Measurements from ENCODE around the gene GSX2.
A peak's percentile ranks its signal among the peaks of the same experiment; 100 is the strongest.
"Not testable (repeated sequence)": the region's sequence is repeated elsewhere in the genome, so short reads cannot be mapped to it uniquely, and the experiment has no call there.

The GSX2 gene

DNA sequence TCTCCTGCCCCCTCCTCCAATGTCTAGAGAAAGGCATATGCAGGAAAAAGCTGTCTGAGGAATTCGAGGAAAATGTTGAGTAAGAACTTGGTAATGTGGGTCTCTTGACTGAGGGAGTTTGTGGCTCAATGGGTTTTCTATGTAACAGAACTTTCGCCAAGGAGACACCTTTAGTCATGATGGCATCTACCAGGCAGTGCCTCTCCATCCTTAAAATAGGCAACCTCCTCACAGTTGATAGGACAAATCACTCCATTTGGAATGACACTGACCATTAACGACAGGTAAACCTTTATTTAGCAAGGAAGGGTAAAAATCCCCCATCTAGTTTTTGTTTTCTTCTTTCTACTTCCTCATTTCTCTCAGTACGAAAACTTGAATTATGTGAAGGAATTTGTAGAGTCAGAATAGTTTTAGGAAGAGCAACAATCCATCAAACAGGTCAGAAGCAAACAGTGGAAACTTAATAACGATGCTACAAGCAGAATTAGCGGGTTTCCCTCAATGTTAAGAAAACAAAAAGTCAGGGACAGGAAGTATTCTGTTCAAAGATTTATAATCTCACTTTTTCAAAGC, 2.7 kb downstream of the GSX2 start:
- H3K4me3 ChIP-seq (ENCODE audit: low read depth, low read length): no peak overlapping the region
- DNase-seq (ENCODE audit: low read depth): no peak
- TF ChIP-seq, protein P1, sequence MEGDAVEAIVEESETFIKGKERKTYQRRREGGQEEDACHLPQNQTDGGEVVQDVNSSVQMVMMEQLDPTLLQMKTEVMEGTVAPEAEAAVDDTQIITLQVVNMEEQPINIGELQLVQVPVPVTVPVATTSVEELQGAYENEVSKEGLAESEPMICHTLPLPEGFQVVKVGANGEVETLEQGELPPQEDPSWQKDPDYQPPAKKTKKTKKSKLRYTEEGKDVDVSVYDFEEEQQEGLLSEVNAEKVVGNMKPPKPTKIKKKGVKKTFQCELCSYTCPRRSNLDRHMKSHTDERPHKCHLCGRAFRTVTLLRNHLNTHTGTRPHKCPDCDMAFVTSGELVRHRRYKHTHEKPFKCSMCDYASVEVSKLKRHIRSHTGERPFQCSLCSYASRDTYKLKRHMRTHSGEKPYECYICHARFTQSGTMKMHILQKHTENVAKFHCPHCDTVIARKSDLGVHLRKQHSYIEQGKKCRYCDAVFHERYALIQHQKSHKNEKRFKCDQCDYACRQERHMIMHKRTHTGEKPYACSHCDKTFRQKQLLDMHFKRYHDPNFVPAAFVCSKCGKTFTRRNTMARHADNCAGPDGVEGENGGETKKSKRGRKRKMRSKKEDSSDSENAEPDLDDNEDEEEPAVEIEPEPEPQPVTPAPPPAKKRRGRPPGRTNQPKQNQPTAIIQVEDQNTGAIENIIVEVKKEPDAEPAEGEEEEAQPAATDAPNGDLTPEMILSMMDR (conservative IDR thresholded peaks at IDR 0.05; ENCODE audit: low read depth, low read length): no peak

DNA sequence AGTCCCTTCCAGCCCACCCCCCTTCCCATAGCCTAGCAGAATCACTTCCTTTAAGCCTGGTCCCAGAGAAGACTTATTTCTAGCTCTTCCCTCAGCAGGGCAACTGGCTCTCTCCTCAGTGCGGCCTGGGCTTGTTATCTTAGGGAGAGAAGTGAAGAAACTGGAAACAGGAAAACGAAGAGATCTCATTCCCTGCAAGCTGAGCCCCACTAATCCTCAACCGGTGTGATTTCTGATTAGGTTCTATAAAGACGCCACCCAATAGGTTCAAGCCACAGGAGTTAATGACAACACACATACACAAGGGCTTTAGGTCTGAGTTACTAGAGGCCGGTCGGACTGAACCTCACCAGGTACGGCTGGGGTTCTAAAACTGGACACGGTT, 3.2 kb downstream of the GSX2 start:
- TF ChIP-seq, protein P1 (conservative IDR thresholded peaks at IDR 0.05; ENCODE audit: low read depth, low read length): no peak
- peak; percentile 18 for DNase-seq (ENCODE audit: low read depth)
- H3K4me3 ChIP-seq (ENCODE audit: low read depth, low read length): peak overlapping the region; percentile 49

DNA sequence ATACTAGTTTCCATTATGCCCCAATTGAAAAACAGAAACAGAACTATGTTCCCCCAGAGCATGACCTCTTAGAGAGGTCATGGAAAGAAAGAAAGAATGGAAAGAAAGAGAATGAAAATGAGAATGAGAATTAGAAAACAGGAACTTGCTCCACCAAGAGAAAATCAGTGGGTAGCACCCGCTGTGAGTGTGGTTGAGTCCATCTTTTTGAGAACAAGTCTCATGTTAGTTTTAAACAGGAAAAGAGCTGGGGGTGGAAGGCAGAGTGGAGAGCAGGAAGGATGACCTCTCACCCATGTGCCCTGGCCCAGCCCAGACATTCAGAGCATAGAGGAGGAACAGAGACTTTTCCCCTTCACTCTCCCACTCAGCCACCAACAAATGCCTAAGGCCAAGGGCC, 4.9 kb downstream of the GSX2 start:
- TF ChIP-seq, protein P1 (conservative IDR thresholded peaks at IDR 0.05; ENCODE audit: low read depth, low read length): no peak
- H3K4me3 ChIP-seq (ENCODE audit: low read depth, low read length): no peak overlapping the region
- DNase-seq (ENCODE audit: low read depth): no peak

DNA sequence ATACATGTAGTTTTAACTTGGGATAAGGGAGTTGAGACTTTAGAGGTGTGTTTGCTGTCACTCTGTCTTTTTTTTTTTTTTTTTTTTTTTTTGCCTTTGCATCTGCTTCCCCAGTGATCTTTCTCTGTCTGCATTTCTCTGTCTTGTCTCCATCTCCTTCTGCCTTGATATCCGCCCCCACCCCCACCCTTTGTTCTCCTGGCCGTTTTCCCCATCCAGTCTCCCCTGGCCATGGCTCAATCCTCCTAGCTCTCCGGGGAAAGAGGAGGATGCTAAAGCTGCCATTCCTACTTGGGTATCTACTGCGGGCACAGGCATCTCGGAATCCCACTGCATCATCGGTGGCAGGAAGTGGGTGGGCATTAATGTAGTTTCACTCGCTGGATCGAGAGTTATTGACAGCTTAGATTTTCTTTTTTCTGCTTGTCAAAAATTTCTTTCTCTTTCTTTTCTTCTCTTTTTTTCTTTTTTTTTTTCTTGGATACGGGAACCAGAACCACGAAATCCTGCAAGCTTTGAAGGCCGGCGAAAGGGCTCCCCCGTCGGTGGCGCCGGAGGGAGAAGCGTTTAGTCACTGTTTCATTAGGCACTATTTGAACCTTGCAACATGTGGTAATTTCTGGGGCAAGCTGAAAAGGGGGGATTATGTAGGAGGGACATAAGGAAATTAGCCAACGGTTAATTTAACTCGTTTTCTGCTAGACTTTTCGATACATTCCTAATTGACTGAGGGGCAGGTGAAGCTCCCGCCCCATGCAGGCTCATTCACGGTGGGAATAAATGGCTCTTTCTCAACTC, 8.2 kb downstream of the GSX2 start:
- H3K4me3 ChIP-seq (ENCODE audit: low read depth, low read length): peak overlapping the region; percentile 42
- TF ChIP-seq, protein P1 (conservative IDR thresholded peaks at IDR 0.05; ENCODE audit: low read depth, low read length): peak; percentile 41
- DNase-seq (ENCODE audit: low read depth): no peak

DNA sequence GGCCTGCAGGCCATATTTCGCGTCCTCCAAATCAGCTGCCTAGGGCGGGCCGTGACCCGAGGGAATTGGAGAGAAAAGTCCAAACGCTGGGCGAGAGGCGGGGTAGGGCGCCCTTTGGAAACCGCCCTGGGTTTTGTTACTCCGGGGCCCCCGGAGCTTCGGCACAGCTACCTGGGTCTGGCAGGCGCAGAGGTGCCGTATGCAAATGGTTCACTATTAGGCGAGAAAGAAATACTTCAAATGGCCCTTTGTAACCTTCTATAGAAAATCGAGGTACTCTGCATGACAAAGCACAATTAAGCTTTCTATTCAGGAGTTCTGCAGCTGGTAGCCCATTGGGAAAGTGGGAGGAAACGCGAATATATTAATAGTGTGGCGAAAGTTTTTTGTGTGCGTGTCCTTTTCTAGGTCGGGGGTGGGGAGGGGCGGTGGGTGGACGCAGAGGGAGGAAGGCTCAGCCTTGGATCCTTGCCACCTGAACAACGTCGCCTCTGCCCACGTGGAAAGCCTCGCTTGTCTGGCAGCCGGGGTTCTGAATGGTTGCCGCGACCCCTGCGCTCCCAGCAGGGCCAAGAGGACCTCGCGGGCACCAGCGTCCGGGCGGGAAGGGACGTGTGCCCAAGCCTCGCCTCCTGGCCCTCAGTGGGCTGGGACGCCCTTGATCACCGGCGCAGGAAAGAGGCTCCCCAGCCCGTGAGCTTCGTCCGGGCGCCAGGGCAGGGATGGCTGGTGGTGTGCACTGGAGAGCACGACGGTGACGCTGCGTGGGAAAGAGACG, 9.5 kb downstream of the GSX2 start:
- peak overlapping the region; percentile 24 for H3K4me3 ChIP-seq (ENCODE audit: low read depth, low read length)
- no peak for DNase-seq (ENCODE audit: low read depth)
- TF ChIP-seq, protein P1 (conservative IDR thresholded peaks at IDR 0.05; ENCODE audit: low read depth, low read length): no peak

DNA sequence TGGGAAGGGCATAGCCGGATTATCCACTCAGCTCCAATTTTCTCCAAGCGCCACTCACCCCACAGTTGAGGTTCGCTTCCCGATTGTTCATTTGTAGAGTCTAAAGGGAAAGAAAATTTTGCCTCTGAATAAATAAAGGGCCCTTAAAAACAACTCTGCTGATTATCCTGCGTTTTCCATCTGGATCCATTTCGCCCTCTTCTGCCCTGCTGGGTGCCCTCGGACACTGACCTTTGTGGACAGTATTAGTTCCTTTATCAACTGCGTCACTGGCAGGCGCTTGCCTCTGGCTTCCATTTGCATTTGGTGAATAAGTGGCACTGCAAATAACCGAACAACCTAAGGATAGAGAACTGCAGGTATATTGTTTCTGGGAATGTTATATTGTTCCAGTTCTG, 10.1 kb downstream of the GSX2 start:
- H3K4me3 ChIP-seq (ENCODE audit: low read depth, low read length): peak overlapping the region; percentile 24
- no peak for DNase-seq (ENCODE audit: low read depth)
- TF ChIP-seq, protein P1 (conservative IDR thresholded peaks at IDR 0.05; ENCODE audit: low read depth, low read length): no peak

DNA sequence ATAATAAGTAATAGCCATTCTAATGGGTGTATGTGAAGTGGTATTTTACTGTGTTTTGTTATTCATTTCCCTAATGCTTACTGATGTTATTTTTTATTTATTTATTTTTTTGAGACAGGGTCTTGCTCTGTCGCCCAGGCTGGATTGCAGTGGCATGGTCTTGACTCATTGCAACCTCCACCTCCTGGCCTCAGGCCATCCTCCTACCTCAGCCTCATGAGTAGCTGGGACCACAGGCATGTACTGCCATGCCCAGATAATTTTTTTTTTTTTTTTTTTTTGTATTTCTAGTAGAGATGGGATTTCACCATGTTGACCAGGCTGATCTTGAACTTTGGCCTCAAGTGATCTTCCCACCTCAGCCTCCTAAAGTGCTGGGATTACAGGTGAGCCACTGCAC, 13.2 kb downstream of the GSX2 start:
- not testable (repeated sequence) for DNase-seq (ENCODE audit: low read depth)

DNA sequence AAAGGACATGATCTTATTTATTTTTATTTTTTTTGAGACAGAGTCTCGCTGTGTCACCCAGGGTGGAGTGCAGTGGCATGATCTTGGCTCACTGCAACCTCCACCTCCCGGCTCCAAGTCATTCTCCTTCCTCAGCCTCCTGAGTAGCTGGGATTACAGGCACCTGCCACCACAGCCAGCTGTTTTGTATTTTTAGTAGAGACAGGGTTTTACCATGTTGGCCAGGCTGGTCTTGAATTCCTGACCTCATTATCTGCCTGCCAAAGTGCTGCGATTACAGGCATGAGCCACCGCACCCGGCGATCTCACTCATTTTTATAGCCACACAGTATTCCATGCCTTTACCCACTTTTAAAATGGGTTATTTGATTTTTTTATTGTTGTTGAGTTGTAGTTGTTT, 16.3 kb downstream of the GSX2 start:
- not testable (repeated sequence) for H3K4me3 ChIP-seq (ENCODE audit: low read depth, low read length); DNase-seq (ENCODE audit: low read depth)

More for the DNA sequence above, 13.2 kb downstream of the GSX2 start:
- H3K4me3 ChIP-seq (ENCODE audit: low read depth, low read length): not testable (repeated sequence)

Data from choroid plexus epithelial cell (primary cell).